GM10266 (cell line): ENCODE results near the gene TAS1R3.

ENCODE experiments used
- DNase-seq: peaks from one replicate; pipeline ENCODE4 v3.0.0; 2012; ENCODE audit errors: extremely low spot score
- CTCF ChIP-seq: IDR thresholded peaks from 2 replicates; pipeline ENCODE4 v1.5.1; 2012; ENCODE audit warnings: mild to moderate bottlenecking, low read depth; ENCODE audit not compliant: control insufficient read depth, insufficient read depth; ENCODE audit errors: missing control alignments

Gene TAS1R3

GRCh38 chr1:1328254-1328653 is 2.8 kb upstream of the TAS1R3 start:
- DNase-seq, result no peak

GRCh38 chr1:1329304-1330210 is 1.5 kb upstream of the TAS1R3 start:
- no peak for TF ChIP-seq CTCF

More at GRCh38 chr1:1328254-1328653, 2.8 kb upstream of the TAS1R3 start:
- TF ChIP-seq CTCF, result no peak

GRCh38 chr1:1330366-1331067 is 563 bp upstream of the TAS1R3 start:
- TF ChIP-seq CTCF, result no peak
- no peak for DNase-seq

More at GRCh38 chr1:1329304-1330210, 1.5 kb upstream of the TAS1R3 start:
- no peak for DNase-seq

GRCh38 chr1:1332031-1332755 is 1.1 kb downstream of the TAS1R3 start:
- no peak for DNase-seq
- TF ChIP-seq CTCF, result no peak

- DNase-seq, result no peak
- TF ChIP-seq CTCF, result no peak
These were observed 1.8 kb downstream of the TAS1R3 start for GRCh38 chr1:1332774-1333480.

GRCh38 chr1:1333551-1334241 is 2.6 kb downstream of the TAS1R3 start:
- no peak for TF ChIP-seq CTCF
- no peak for DNase-seq
